Left lung (tissue), 10 donors: ENCODE data around the gene CDC14B. TPM values are rescaled to one million over a fixed set of nuclear protein-coding genes. Genes with fewer than 3 reads are reported as not detected.

Experiments used
- ATAC-seq: fragments of 200-7000 bp; cut with Tn5 transposase; one replicate; pipeline ENCODE4 v1.9.1; 2020; ENCODE audit warnings: moderate library complexity
- DNase-seq, 4 donors: peaks; one replicate each; pipeline ENCODE4 v3.0.0-alpha.2; 2013 to 2020
- H3K27ac ChIP-seq, 2 donors: fragments of 200-600 bp; sonication (generic) in 1 of 2; one replicate each; pipeline versions ENCODE4 v1.5.0 to v1.8.0; 2020 to 2021
- H3K27me3 ChIP-seq, 2 donors: fragments of 200-600 bp; sonication (generic) in 1 of 2; one replicate each; pipeline versions ENCODE4 v1.5.0 to v1.8.0; 2020 to 2021
- H3K36me3 ChIP-seq, 2 donors: fragments of 200-600 bp; sonication (generic) in 1 of 2; one replicate each; pipeline versions ENCODE4 v1.5.0 to v1.8.0; 2020 to 2021
- H3K4me1 ChIP-seq, 2 donors: fragments of 200-600 bp; one replicate each; pipeline ENCODE4 v1.8.0; 2021
- H3K4me3 ChIP-seq, 2 donors: fragments of 200-600 bp; sonication (generic) in 1 of 2; one replicate each; pipeline versions ENCODE4 v1.5.0 to v1.8.0; 2020 to 2021; ENCODE audit warnings: mild to moderate bottlenecking in 1 of 2
- H3K9me3 ChIP-seq, 2 donors: fragments of 200-600 bp; sonication (generic) in 1 of 2; one replicate each; pipeline versions ENCODE4 v1.5.0 to v1.8.0; 2020 to 2021
- CTCF ChIP-seq, 2 donors: fragments of 200-600 bp; sonication (generic) in 1 of 2; IDR thresholded peaks; one replicate each; pipeline versions ENCODE4 v1.5.0 to v1.8.0; 2021; ENCODE audit warnings: antibody characterized with exemption in 2 of 2
- intact Hi-C, 2 donors: fragments of 100-400 bp; cut with DNase I; formaldehyde crosslinking; loops; one replicate each; pipeline versions ENCODE4 v1.11.2 to v1.14.2; 2022
- polyA plus RNA-seq, 6 donors: library from polyadenylated mRNA; unstranded; fragments of 120-200 nt; gene quantifications; one replicate each; pipeline ENCODE4 v1.2.1, GENCODE V29; 2013; ENCODE audit not compliant: insufficient read length in 6 of 6
- total RNA-seq, 2 donors: library from RNA; stranded (reverse); fragmentation: NEBNext Ultra II Directional; extraction: Animal tissue kit (Norgen Biotek cat#: 25700); gene quantifications; one replicate each; pipeline ENCODE4 v1.2.1, GENCODE V29; 2021
- donor health status: DM: no; HTN: yes; CAD: no.
- donor health status: DM: no; HTN: no; CAD: no.

The CDC14B gene
- total and polyA plus RNA-seq, 8 donors, result 10.5 to 20.3 (median 17.9) TPM

- no peak overlapping the region for H3K4me3 ChIP-seq
- TF ChIP-seq CTCF (IDR thresholded peaks at IDR 0.05), result no peak
- intact Hi-C loops, result no loop called here
- H3K36me3 ChIP-seq, result no peaks in the 10 kb centered on the region
- peaks cover 0 to 25% of the 10 kb centered on the region in 2 donors for H3K27me3 ChIP-seq
- DNase-seq, result no peak
- H3K9me3 ChIP-seq, result no peaks in the 10 kb centered on the region
- no peak for ATAC-seq
- peaks cover 0 to 13% of the 10 kb centered on the region in 2 donors for H3K4me1 ChIP-seq
- H3K27ac ChIP-seq, result no peak overlapping the region
Observed at GRCh38 chr9:96564217-96564616, 55.4 kb downstream of the CDC14B start.

- Histone ChIP-seq H3K4me3 (no peak overlapping the region), H3K9me3 (no peaks in the 10 kb centered on the region), H3K36me3 (no peaks in the 10 kb centered on the region), H3K27me3 (no peaks in the 10 kb centered on the region), H3K4me1 (peaks cover 0 to 14% of the 10 kb centered on the region in 2 donors), H3K27ac (no peak overlapping the region)
- intact Hi-C loops, result no loop called here
- DNase-seq (no peak), ATAC-seq (no peak)
- TF ChIP-seq CTCF (IDR thresholded peaks at IDR 0.05), result no peak
Observed at GRCh38 chr9:96559339-96559943, 60.2 kb downstream of the CDC14B start.

GRCh38 chr9:96557921-96558320 lies 61.7 kb downstream of the CDC14B start:
- intact Hi-C loops, result no loop called here
- Histone ChIP-seq H3K27ac (no peak overlapping the region), H3K9me3 (no peaks in the 10 kb centered on the region), H3K4me1 (peaks cover 0 to 14% of the 10 kb centered on the region in 2 donors), H3K36me3 (no peaks in the 10 kb centered on the region), H3K27me3 (no peaks in the 10 kb centered on the region), H3K4me3 (no peak overlapping the region)
- ATAC-seq, result no peak
- TF ChIP-seq CTCF (IDR thresholded peaks at IDR 0.05), result no peak
- DNase-seq, result no peak

- H3K9me3 ChIP-seq, result no peaks in the 10 kb centered on the region
- TF ChIP-seq CTCF (IDR thresholded peaks at IDR 0.05), result no peak
- intact Hi-C loops, result no loop called here
- no peaks in the 10 kb centered on the region for H3K36me3 ChIP-seq
- no peaks in the 10 kb centered on the region for H3K27me3 ChIP-seq
- H3K4me3 ChIP-seq, result no peak overlapping the region
- H3K27ac ChIP-seq, result peak overlapping the region in 1 of 2 donors; percentile 61
- peak; percentile 20 for ATAC-seq
- peaks cover 0 to 14% of the 10 kb centered on the region in 2 donors for H3K4me1 ChIP-seq
- peak in 1 of 4 donors; percentile 31 for DNase-seq
Observed at GRCh38 chr9:96556701-96557461, 62.8 kb downstream of the CDC14B start.

GRCh38 chr9:96555567-96556386 lies 63.9 kb downstream of the CDC14B start:
- DNase-seq, result no peak
- intact Hi-C loops, result no loop called here
- no peaks in the 10 kb centered on the region for H3K27me3 ChIP-seq
- H3K4me1 ChIP-seq, result peaks cover 0 to 14% of the 10 kb centered on the region in 2 donors
- ATAC-seq, result peak; percentile 63
- no peak overlapping the region for H3K4me3 ChIP-seq
- no peak for TF ChIP-seq CTCF (IDR thresholded peaks at IDR 0.05)
- H3K36me3 ChIP-seq, result no peaks in the 10 kb centered on the region
- H3K9me3 ChIP-seq, result no peaks in the 10 kb centered on the region
- peak overlapping the region in 1 of 2 donors; percentile 61 for H3K27ac ChIP-seq
